ENCODE measurements around the gene SLC5A3.

- no peak for TF ChIP-seq CTCF (IDR thresholded peaks at IDR 0.05)
- TF ChIP-seq POLR2AphosphoS5 (IDR thresholded peaks at IDR 0.05): no peak
Measured at GRCh38 chr21:34100790-34101189, 27.4 kb downstream of the SLC5A3 start.
